IPS-20b (cell line): ENCODE data around the gene NFKB2.

Experiments
- H3K27ac ChIP-seq: one replicate; pipeline ENCODE4 v1.5.1; 2013; ENCODE audit warnings: low read length
- H3K27me3 ChIP-seq: 2 replicates; pipeline ENCODE4 v1.6.1; 2013; ENCODE audit warnings: mild to moderate bottlenecking, low read length, inconsistent platforms; ENCODE audit not compliant: insufficient read depth
- H3K36me3 ChIP-seq: 2 replicates; pipeline ENCODE4 v1.6.1; 2013; ENCODE audit warnings: low read depth, mild to moderate bottlenecking, inconsistent platforms, low read length, moderate library complexity; ENCODE audit not compliant: insufficient read depth
- H3K4me1 ChIP-seq: 2 replicates; pipeline ENCODE4 v1.6.1; 2013; ENCODE audit warnings: mild to moderate bottlenecking, control low read depth, inconsistent platforms, low read length, moderate library complexity; ENCODE audit not compliant: insufficient read depth
- H3K4me3 ChIP-seq: 2 replicates; pipeline ENCODE4 v1.5.1; 2013; ENCODE audit warnings: mild to moderate bottlenecking, low read length, inconsistent platforms
- H3K9ac ChIP-seq: 2 replicates; pipeline ENCODE4 v1.6.1; 2013; ENCODE audit warnings: low read depth, mild to moderate bottlenecking, inconsistent platforms, low read length, moderate library complexity
- H3K9me3 ChIP-seq: 2 replicates; pipeline ENCODE4 v1.6.1; 2013; ENCODE audit warnings: mild to moderate bottlenecking, low read depth, low read length, inconsistent platforms; ENCODE audit not compliant: insufficient read depth

The NFKB2 gene

DNA sequence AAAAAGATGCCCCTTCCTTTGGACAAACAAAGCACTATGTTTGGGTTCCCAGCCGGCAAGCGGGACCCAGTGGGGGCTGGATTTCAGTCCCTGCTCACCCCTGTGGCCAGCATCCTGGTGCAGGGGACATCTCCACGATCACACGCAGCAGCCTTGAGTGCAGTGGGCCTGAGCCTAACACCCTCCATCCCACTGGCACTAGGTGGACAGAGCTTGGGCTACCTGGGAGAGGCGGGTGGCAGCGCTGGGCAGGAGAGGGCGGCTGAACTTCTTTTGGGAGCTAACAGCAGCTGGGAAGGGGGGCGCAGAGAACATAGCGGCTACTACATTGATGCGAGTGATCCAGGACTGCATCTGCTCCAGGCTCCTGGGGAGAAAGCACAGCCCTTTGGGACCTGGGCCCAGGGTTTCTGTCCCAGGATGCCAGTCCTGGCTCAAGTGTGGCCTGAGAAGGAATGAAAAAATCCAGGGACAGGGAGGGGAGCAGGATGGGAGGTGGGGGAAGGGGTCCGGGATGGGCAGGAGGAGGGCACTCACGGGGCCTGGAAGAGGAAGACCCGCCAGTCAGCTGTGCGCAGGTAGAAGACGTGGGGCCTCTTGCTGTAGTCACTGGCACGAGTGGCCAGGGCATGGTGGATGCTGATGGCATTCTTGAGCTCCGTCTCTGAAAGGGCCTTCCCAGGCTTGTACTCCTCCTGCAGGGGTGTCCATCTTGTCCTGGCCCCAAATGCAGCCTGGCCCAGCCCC lies 9.0 kb downstream of the NFKB2 start:
- Histone ChIP-seq H3K4me3 (no peak overlapping the region), H3K4me1 (no peaks in the 10 kb centered on the region; the same call in 1 of the 2 replicates), H3K9ac (no peak overlapping the region), H3K9me3 (no peaks in the 10 kb centered on the region), H3K36me3 (peaks cover 11% of the 10 kb centered on the region), H3K27ac (no peak overlapping the region), H3K27me3 (peaks cover 43% of the 10 kb centered on the region)

DNA sequence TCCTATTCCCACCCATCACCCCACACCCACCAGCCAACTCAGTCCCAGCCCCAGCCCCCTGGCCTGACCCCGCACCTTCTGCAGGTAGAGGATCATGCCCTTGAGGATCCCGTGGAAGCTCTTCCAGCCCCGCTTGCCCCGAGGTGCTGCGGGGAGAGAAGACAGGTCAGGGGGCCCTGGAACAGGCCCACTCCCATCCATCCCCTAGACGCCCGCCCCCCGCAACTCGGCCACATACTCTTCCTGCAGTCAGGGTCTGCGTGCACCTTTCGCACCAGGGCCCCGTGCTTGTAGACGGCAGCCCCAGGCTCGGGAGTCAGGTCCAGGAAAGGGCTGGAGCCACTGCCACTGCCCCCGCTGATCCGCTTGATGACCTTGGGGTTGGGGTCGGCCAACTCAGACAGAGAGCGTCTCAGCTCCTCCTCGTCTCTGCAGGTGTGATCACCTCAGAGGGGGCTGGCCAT lies 9.6 kb downstream of the NFKB2 start:
- H3K27me3 ChIP-seq = peaks cover 43% of the 10 kb centered on the region

DNA sequence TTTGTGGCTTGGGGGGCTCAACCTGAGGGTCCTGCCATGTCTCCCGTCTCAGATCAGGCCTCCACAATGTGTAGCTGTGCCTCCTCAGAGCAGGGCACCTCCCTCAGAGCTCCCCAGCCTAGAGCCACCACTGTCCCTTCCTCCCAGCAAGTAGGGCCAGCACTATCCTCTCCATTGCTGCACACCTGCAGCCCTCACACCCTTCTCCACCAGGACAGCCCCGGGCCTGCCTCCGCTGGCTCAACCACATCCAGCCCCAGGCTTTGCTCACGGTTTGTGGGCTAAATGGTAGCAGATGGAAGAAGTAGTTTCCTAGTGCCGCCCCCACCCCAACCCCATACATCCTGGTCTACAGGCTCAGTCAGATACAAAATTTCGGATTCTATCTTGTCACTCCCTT lies 10.1 kb downstream of the NFKB2 start:
- Histone ChIP-seq H3K9ac (no peak overlapping the region), H3K4me3 (no peak overlapping the region), H3K4me1 (no peaks in the 10 kb centered on the region; the same call in 1 of the 2 replicates), H3K27ac (no peak overlapping the region), H3K9me3 (no peaks in the 10 kb centered on the region), H3K27me3 (peaks cover 46% of the 10 kb centered on the region), H3K36me3 (peaks cover 11% of the 10 kb centered on the region)

More for the DNA sequence above, 9.6 kb downstream of the NFKB2 start:
- Histone ChIP-seq H3K9ac (no peak overlapping the region), H3K9me3 (no peaks in the 10 kb centered on the region), H3K4me3 (no peak overlapping the region), H3K4me1 (no peaks in the 10 kb centered on the region; the same call in 1 of the 2 replicates), H3K27ac (no peak overlapping the region), H3K36me3 (peaks cover 11% of the 10 kb centered on the region)

DNA sequence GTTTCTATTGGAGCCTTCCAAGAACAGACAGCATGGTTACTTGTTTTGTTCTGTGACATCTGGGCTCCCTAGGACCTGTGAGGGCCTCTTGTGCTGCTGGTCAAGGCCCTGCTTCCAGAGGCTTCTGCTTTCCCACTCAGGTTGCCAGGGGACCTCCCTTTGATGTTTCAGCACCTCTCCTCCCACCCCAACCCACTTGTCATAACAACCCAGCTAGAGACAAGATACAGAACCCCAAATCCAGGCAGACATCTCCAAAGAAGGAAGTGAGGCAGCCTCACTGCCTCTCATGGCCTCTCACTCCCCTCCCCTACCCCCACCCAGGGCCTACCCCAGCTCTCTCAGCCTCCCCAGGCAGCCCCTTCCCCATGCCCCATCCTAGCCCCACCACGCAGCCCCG lies 11.3 kb downstream of the NFKB2 start:
- Histone ChIP-seq H3K4me3 (no peak overlapping the region), H3K4me1 (no peaks in the 10 kb centered on the region; the same call in 1 of the 2 replicates), H3K27me3 (peaks cover 58% of the 10 kb centered on the region), H3K9me3 (no peaks in the 10 kb centered on the region), H3K27ac (no peak overlapping the region), H3K36me3 (peaks cover under 1% of the 10 kb centered on the region; the same call in 1 of the 2 replicates), H3K9ac (no peak overlapping the region)

DNA sequence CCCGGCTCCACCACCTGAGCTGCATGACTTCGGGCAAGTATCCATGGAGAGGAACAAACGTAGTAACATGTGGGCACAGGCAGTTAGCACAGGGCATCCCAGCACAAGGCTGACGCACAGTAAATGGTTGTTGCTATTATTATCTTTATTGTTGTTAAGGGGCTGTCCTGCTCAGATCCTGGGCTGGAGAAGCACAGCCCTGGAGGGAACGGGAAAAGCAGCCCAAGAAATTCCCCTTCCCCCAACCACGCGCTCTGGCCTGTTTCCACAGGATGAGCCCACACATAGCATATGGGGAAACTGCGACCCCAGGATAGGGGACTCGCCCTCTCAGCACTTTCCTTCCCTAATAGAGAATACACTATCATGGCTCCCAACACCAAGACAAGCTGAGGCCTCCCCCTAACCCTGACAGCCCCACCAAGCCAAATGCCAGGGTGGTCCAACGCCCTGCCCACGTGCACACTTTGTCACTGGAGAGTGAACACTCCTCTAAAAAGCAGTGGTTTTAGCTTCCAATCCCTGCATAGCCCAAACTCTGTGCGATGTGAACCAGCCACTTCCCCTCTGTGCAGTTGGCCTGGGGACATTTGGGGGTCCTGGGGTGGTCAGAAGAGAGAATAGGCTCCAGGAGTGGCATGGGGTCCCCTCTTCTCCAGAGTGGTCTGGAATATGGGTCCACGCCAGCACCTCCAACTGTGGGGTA lies 12.1 kb downstream of the NFKB2 start:
- Histone ChIP-seq H3K27ac (no peak overlapping the region), H3K4me3 (no peak overlapping the region), H3K4me1 (no peaks in the 10 kb centered on the region; the same call in 1 of the 2 replicates), H3K27me3 (peaks cover 66% of the 10 kb centered on the region), H3K36me3 (no peaks in the 10 kb centered on the region), H3K9me3 (no peaks in the 10 kb centered on the region), H3K9ac (no peak overlapping the region)

DNA sequence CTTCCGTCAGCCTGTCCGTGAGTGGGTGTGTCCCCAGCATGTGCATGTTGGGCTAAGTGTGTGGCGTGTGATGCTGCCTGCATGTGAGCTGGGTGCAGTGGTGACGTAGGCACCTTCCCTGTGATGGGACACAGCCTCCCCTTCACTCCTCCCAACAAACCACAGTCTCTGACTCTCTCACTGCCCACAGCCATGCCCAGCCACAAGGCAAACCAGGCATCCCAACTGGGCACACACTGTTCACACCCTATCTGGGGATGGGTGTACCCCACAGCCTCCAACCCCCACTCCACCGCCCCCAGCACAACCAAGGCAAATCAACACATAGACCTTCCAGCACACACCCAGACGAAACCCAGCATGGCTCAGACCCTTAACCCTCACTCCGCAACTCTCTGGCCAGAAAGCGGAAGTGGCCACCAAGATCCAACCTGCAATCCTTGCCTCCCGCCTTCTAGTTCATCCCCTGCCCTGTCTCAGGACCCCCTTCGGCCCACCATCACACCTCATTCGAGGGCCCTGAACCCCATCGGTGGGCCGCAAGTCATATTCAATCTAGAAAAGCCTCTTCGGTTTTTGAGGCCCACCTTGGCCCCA lies 12.7 kb downstream of the NFKB2 start:
- Histone ChIP-seq H3K4me3 (peak overlapping the region; percentile 66; the same call in 1 of the 2 replicates), H3K9ac (no peak overlapping the region), H3K4me1 (peaks cover 1% of the 10 kb centered on the region), H3K9me3 (no peaks in the 10 kb centered on the region), H3K27ac (no peak overlapping the region), H3K27me3 (peaks cover 72% of the 10 kb centered on the region), H3K36me3 (no peaks in the 10 kb centered on the region)

DNA sequence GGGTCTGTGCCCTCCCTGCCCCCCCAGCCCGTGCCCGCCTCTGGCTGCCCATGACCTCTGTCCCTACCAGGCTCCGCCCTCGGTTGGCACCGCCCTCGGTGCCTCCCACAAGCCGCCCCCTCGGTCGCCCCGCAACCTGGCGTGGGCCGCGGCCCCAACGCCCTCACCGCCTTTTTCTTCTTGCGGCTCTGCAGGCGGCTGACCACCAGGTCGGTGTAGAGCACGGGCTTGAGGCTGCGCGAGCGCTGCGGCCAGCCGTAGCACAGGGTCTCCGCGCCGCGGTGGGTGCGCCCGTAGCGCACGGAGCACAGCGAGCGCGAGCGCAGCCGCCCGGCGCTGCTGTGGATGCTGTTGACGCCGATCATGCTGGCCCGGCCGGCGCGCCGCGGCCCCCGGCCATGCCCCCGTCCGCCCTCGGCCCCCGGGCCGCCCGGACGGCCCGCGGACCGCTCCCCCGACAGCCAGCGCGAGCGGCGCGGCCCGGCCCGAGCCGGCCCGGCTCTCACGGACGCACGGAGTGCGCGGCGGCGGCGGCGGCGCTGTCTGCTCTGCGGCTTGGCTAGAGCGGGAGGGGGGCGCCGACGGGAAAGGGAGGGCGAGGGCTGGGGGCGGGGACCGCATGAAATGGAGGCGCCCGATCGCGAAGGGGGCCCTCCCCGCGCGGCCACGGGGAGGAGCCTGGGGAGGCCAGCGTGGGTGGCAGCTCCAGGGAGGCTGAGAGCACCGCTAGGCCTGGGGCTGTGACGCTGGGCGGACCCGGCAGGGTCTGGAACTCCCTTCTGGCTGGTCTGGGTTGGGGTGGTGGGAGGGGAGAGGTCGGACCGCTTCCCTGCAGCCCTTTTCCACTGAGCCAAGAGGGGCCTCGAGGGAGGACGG lies 13.5 kb downstream of the NFKB2 start:
- peaks cover 6% of the 10 kb centered on the region for H3K4me1 ChIP-seq
- no peak overlapping the region for H3K27ac ChIP-seq
- H3K9me3 ChIP-seq = no peaks in the 10 kb centered on the region
- H3K36me3 ChIP-seq = no peaks in the 10 kb centered on the region
- peak overlapping the region; percentile 66; the same call in 1 of the 2 replicates for H3K4me3 ChIP-seq
- no peak overlapping the region for H3K9ac ChIP-seq
- peaks cover 76% of the 10 kb centered on the region for H3K27me3 ChIP-seq

DNA sequence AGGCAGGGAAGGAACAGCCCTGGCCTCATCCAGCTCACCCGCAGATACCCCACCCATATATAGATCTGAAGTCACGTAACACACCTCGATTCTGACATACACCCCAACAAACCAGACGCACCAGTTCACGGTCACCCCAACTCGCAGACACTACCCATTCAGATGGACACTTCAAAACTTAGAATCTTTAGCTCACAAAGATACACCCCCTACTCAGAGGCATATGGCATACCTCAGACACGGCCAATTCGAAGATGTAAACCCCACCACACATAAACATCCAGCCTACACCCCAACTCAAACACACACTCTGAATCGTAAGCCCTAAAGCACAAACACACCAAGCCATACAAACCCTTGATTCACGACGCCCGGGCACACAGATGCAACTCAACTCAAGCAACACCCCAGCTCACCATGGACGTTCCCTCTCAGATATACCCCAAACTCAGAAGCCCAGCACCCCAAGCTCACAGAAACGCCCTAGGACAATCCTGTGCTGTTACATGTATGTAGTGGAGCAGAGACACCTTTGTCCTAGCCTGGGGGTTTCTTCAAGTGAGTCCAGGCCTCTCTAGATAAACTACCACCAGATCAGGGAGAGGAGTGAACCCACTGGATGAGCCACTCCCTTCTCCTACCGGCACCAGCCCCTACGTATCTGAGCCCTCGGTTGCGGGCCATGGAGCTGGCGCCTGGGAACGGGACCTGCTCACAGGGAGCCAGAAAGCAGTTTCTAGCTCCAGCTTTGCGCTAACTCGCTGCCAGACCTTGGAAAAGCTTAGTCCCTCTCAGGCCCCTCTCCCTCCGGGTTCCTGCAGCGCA lies 14.3 kb downstream of the NFKB2 start:
- Histone ChIP-seq H3K27me3 (peaks cover 76% of the 10 kb centered on the region), H3K9ac (peak overlapping the region; percentile 33; the same call in 1 of the 2 replicates), H3K9me3 (no peaks in the 10 kb centered on the region), H3K27ac (no peak overlapping the region), H3K4me1 (peaks cover 6% of the 10 kb centered on the region), H3K4me3 (peak overlapping the region; percentile 63; the same call in 1 of the 2 replicates), H3K36me3 (no peaks in the 10 kb centered on the region)

DNA sequence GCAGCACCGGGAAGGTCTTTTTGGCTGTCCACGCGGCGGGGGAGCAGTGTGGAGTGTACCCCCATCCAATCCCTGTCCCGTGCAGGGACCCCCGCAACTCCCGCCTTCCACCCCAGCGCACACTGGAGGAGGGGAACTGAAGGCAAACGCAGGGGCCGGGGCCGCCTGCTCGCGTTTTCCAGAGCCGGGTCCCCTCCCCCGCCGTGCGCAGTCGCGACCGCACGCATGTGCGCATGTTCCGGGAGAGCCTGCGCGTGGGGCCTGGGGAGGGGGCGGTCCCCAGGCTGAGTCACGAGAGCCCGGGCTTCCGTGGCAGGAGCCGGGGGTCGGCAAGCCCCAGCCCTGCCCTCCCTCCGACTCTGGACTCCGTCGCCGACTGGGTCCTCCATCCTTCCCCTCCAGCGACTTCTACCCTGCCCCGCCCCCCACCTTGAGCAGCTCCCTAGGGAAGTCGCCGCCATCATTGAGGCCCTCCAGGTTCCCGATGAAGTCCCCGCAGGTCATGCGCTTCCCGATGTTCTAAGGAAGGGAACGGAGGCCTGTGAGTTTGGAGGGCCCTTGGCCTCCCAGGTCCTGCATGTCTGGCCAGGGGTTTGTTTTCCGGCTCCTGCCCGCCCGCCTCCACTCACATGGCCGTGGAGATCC lies 15.0 kb downstream of the NFKB2 start:
- peak overlapping the region; percentile 63 for H3K4me3 ChIP-seq
- H3K27ac ChIP-seq = no peak overlapping the region
- H3K36me3 ChIP-seq = no peaks in the 10 kb centered on the region
- no peaks in the 10 kb centered on the region for H3K9me3 ChIP-seq
- H3K4me1 ChIP-seq = peaks cover 6% of the 10 kb centered on the region
- H3K9ac ChIP-seq = peak overlapping the region; percentile 35; the same call in 1 of the 2 replicates
- peaks cover 79% of the 10 kb centered on the region for H3K27me3 ChIP-seq
